Suppressor macrophage treated with lipopolysaccharide for 1 hour (primary cell): ENCODE measurements around the gene TRIM66.

Experiments
- DNase-seq, 3 donors: peaks; one replicate each; pipeline ENCODE4 v3.0.0-alpha.2; 2020 to 2022

The TRIM66 gene

DNA sequence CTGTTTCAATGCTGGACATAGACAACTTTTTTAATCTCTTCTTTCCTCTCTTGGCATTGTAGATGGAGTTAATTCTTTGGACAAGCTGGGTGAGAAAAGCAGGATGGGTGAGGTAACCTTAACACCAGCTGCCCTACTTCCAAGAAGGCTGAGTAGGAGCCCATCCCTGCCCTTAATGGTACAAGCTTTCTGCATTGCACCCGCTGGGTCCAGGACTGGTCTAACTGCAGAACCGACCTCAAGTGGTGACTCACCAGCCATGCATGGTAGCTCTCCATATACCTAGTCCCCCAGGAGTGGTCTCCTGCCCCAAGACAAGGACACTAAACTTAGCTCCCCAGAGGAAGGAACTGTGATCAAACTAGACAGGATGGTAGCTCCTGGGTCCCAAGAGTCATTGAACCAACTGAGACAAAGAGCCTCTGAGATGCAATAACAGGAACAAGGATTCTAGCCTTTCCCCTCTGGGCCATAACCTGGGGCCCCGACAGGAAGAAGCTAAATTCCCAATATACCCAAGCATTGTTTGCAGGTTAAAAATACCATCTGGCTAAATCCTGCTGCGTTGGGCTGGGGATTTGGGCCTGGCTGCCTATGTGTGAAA is 32.3 kb upstream of the TRIM66 start:
- no peak for DNase-seq

DNA sequence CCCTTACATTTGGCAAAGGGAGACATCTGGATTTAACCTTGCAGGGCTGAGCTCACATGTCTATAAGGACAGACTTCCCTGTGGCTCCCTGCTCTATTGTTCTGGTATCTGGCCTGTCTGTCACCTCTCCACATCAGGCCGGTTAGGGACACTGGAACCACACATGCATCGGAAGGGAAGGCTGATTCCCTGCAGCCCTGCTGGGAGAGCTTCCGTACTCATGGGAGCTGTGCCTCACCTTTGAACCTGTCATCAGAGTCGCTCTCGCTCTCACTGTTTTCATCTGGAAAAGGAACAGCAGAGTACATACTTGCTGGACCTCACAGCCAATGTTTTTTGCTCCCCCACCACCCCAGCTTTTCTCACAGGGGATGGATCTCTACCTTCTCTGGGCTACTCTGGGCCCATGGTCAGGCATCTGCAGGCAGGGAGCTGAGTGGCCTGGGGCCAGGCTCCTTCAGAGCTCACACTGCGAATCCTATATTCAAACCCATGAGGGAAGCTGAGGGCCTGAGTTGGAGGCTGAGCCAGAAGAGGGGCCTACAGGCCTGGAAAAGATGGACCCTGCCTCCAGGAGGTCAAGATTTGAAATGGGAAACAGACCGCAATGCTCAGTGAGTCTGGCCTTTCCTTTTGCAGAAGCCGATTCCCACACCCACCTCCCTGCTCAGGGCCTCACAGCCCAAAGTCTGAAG is 31.4 kb upstream of the TRIM66 start:
- no peak for DNase-seq

DNA sequence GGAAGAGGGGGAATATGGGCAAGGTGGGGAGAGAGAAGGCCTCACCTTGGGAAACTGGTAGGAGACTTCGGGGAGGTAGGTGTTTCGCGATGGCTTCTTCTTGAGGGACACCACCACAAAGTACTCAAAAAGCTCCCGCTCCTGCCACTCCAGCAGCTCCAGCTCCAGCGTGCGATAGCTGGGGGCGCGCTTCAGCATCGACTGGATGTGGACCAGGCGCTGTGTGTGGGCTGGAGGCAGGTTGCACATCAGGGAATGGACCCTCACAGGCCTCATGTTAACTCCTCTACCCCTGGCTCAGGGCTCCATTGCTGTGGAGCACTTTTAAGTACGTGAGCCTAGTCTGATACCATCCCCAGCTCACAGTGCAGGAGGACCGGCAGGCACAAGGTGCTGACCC is 30.0 kb upstream of the TRIM66 start:
- no peak for DNase-seq

DNA sequence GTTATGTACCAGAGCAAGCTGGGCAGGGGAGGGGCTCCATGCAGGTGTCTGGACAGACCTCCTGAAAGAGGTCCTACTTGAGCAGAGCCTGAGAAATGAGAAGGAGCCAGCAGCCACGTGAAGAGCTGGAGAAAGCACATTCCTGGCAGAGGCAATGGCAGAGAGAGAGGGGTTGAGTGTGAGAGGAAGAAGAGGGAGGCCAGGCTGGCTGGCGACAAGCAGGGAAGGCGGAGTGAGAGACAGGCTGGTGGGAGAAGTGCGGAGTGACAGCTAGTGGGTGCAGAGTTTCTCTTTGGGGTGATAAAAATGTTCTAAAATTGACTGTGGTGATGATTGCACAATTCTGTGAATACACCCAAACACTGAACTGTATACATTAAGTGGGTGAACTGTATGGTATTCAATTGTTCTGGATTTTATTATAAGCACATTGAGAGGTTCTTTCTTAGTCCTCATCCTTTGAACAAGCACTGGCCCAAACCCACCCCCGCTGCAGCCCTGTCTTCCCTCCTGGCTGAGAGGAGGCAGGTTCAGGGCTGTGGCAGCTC is 29.5 kb upstream of the TRIM66 start:
- no peak for DNase-seq

DNA sequence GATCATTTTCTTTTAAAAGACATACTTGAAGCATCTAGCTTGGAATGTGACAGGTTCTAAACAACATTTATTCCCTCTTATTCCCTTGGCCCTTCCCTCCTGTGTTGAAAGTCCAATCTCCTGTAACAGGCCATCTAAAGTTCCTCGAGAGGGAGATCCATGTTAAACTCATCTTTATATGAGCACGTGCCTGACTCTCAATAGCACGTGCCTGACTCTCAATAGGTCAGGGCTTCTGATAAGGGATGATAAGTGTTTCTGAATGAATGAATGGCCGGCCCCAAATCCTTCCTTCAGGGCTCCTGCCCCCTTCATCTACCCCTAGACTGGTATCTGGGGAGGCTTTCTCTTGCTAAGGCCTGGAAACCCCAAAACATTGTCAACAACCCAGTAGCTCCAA is 27.3 kb upstream of the TRIM66 start:
- no peak for DNase-seq

DNA sequence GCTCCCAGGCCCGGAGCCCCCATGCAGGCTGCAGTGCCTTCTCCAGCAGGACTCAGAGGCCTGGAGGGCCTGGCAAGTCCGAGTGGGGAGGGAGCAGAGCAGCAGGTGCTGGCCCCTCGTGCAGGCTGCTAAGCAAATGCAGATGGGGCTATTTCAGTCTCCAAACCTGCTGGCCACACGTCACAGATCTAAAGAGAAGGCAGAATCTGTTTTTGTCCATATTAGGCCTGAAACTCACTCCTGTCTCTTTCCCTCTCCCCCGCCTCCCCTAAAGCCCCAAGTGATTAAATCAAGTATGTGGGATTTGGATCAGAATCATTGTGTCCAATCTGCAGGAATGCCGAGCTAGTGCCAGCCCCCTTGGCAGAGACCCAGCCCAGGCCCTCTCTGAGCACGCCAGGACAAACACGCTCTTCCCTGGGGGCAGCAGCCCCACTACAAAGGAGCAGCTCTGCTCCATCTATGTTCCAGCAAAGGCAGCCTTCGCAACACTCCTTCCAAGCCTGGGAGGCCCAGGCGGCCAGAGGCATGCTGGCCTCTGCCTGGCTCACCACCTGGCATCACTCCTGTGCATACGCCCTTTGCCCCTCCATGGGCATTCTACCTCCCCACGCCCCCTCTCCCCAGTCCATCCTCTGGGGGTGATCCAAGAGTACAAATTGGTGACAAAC is 26.7 kb upstream of the TRIM66 start:
- no peak for DNase-seq

DNA sequence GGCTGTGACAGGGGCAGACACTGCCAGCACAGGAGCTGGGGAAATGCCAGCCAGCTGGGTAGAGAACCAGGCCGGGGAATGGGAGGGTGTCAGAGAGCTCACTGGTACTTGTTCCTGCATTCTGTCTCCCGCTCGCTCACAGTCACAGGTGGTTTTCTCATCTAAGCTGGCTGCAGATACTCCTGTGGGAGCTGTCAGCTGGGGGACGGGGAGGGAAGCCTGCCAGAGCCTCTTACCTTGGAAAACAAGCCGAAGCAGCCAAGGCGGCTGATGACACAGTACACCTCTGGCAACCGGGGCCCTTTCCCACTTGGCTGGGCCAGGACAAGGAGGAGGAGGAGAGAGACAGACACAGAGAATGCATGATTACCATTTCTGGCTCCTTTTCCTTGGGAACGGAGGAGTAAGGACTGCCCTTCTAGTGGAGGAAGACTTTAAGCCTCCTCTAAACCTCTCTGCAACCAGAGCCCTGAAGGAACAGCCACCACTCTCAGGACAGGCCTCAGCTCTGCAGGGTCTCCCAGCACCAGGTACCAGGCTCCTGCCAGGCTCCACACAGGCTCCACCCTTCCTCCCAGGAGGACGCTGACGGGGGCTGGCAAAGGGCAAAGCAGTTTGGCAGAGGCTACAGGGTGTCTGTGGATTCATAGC is 25.2 kb upstream of the TRIM66 start:
- DNase-seq, result no peak

DNA sequence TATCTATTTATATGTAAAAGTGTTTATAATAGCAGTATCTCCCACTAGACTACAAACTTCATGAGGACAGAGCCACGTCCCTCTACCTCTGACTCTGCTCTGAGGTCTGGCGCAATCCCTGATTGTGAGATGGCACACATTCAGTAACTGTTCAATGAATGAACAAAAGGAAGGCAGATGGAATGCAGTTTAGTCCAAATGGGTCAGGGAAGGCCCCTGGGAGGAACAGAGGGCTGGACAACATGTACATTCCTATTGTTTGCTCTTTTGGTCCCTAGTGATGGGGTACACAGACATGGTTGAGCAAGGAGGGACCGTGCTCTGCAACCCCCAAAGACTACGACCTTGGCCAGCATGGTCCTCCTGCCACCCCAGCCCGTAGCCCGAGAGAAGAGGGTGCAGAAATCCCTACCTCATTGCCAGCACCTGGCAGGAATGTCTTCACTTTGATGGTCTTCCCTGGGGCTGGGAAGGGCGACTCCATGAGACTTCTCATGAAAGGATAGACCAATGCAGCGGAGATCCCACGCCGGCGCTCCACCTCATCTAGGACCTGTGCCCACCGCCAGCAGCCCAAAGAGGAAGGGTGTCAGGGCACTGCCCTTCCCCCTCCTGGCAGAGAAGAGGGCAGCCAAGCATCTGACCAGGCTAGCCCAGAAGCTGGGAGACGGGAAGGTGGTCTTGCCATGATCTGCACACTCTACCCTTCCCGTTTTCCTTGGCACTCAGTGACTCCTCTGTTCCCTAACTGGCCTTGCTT is 24.4 kb upstream of the TRIM66 start:
- no peak for DNase-seq

DNA sequence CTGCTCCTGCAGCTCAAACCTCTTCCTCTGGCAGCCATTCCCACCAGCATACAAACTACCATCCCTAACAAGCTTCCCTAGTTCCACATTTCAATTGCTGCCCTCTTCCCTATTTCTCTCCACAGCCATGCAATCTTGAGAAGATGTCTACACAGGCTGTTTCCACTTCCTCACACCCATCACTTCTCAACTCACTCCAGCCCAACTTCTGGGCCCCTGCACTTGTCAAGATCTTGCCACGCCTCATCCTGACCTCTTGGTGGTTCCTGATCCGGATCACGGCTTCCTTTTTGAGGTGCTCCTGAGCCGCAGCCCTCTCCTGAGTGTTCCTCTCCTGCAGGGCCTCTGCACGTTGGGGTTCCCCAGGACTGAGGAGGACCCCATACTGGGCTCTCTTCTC is 22.7 kb upstream of the TRIM66 start:
- peak; percentile 44 to 63 (median 57) for DNase-seq

DNA sequence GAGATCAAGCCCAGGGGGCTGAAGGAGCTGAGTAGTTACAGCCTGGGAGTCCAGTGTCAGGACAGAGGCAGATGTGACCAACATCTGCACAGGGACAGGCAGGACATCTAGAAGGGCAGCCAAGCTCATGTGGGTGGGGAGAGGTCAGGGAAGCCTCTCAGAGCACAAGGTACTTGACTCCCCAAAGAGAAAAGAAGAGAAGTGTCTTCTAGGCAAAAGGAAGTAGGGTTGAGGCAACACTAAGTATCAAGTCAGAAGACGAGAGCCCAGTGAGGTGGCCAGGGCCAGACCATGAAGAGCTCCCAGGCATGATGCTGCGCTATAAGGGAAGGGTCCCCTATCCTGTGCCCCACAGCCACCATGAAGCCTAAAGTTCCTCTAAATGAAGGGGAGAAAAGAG is 21.7 kb upstream of the TRIM66 start:
- no peak for DNase-seq

DNA sequence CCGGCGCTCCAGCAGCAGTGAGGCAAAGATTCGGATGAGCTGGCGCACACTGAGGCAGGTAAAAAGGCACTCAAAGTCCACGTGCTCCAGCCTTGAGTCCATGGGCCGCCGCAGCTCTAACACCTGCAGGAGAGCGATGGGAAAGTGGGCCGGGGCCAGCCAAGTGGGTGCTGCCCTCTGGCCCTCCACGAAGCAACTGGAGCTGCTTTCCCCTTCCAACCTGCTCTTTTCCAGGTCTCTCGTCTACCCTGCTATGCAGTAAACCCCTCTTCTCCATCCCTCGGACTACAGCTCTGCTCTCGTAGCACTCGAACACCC is 20.1 kb upstream of the TRIM66 start:
- DNase-seq, result no peak

DNA sequence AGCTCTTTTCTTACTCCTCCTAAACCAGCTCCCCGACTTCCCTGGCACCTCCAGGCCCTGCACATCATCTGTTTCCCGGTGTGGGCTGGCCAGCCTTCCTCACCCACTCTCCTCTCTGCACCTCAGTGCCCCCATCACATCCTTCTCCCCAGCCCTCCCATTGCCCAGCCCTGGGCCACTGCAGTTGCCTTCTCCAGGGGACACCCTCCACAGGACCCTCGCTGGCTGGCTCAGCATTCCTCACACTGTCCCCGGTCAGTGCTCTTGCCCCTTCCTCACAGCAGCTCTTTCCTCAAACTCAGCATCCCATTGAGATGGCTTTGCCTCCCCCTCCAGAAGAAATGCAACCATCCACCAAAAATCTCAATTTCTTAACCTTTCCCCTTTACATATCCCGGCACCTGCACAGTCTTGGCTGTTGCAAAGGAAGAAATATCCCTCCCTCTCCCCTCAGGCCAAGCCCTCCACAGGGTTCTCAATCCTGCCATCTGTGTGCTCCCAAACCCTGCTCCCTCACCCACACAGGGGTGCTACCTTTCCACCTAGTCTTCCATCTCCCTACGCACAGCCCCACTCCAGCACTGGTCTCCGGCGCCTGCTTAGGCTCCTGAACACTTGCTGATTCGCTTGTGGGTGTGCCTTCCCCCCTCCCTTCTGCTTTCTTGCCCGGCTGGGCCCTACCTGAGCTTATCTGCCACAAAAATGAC is 19.6 kb upstream of the TRIM66 start:
- no peak for DNase-seq

DNA sequence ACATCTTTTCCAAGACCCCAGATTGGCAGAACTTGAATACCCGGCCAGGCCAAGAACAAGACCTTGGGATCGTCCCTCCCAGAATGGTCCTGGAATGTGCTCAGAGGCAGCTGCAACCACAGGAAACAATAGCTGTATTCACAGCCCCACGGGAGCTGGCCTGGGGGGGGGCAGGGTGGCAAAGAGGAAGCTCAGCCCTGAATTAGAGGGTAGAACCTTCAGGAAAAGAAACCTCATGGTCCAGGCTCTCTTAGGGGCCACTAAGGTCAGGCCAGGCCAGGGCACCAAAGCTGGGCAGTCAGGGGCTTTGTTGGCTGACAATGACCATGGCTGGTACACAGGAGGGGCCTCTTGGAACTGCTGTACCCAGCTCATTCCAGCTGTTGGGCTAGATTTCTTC is 17.4 kb upstream of the TRIM66 start:
- DNase-seq, result peak in 2 of 3 donors; percentile 36 to 48

DNA sequence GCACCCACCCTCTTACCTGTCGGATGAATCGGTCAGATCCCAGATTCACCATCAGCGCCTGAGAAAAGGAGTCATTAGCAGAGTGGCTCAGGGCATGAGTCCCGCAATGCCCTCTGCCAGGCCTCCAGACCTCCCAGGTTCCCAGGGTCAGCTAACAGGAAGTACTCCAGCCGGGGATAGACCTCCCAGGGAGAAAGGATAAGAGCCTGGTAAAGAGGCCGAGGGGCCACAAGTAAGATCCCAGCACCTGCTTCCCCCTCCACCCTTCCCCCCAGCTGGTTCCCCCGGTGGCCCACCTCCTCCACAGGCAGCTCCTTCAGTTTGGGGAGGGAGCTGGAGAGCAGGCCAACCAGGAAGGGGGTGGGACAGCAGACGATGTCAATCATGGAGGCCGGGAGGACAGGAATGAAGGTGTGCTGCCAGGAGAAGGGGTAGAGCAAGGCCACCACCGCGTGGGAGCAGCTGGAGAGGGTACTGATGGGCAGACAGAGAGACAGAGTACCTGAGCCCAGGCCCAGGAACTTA is 16.5 kb upstream of the TRIM66 start:
- no peak for DNase-seq

DNA sequence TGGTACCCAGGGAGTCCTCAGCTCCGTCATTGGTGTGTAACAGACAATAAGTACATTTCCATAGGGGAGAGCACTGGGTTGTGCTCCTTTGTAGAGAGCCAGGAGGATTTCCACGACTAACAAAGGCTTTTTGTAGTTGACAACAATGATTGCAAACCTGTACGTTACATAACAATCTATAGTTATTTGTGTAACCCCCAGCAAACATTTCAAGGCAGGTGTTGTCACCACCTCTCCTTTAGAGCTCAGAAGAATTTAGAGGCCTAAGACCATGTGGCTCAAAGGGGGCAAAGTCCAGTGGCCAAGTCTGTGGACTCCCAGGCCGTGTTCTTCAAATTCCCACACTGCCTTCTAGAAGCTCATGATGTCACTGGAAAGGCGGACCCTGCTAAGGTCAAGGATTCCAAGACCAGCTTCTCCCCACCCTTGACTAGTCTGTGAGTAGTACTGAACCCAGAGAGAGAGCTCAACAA is 15.9 kb upstream of the TRIM66 start:
- DNase-seq, result no peak

DNA sequence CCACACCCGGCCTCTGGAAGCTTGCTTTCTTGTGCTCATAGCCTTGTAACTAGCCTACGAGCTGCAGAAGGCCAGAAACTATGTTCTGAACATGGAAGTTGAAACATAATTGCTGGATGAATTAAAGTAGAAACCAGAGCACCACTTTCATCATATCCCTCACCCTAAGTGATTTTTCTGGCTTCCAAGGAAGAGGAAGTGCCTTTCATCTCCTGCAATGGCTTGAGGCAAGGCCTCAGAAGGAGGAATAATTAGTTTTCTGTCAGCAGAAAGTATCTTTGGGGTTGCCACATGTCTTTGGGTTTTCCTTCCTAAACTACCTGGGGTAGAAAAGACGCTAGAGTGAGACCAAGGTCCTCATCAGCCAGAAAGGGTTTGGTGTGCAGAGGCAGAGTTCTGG is 14.6 kb upstream of the TRIM66 start:
- peak; percentile 21 to 32 (median 30) for DNase-seq

DNA sequence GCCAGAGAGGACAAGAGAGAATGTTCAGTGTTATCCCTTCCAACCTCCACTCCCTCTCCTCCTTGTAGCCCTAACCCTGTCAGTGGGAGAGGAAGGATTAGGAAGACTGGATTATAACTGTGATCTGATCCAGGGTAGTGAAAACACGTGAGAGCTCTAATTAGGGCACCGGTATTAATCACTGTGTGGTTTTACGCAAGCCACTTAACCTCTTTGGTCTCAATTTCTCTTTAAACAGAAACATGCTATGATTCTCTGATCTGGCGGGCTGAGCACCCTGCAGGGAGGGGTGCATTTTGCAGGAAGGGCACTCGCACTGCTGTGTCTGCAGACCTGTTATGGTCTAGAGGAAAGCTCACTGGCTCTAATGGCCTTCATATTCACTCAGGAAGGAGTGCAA is 11.7 kb upstream of the TRIM66 start:
- no peak for DNase-seq

DNA sequence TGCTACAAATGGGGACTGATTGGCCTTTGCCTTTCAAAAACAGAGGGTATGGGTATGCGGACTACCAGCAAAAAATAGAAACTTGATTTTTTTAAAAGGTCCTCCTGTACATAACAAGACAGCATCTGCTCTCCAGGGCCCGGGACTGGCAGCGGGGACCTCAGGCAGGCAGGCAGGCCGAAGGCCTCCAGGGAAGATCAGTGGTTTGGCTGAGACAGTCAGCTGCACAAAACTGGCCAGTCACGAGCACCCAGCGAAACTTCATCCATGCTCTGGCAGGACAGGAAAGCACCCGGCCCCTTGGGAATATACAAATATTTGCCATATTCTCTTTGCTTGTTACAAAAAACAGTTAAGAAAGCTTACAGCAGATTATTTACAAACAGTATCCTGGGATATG is 11.1 kb upstream of the TRIM66 start:
- DNase-seq, result no peak

DNA sequence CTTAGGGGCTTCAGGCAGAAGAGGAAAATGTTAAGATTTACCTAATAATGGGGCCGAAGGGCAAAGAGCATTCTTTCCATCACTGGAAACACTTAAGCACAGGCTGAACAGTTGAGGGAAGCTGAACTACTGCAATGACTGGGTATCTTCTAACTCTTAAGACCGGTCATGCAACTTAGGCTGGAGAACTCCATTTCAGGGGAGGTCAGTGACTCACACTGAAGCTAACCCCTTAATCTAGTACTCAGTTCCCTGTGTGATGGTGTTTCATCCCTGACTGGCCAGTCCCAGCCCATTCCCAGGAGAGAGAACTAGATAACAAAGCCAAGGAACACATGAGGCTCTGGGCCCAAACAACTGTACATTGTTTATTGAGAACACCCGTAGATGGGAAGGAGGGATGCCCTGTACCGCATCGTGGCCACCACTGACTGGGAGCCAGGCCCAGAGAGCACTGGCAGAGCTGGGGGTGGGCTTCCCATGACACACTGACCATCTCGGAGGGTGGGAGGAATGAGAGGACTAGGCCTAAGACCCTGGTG is 10.6 kb upstream of the TRIM66 start:
- DNase-seq, result no peak

DNA sequence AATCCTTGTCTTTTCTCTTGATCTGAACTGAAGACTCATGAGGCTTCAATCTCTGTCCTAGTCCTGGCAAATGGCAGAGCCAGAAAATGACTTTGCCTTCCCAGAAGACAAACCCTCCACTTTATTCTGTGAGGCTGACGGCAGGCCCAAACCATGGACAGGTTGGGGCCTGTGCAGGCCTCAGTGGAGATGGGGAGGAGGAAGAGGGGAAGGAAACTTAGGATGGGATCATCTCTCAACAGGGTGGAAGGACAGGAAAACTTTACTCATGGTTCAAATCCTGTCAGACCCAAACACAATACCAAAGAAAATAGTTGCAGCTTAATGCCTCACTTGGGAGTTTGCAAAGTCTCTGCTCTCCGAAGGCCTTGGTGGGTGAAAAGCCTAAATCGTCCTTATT is 10.0 kb upstream of the TRIM66 start:
- DNase-seq, result no peak

DNA sequence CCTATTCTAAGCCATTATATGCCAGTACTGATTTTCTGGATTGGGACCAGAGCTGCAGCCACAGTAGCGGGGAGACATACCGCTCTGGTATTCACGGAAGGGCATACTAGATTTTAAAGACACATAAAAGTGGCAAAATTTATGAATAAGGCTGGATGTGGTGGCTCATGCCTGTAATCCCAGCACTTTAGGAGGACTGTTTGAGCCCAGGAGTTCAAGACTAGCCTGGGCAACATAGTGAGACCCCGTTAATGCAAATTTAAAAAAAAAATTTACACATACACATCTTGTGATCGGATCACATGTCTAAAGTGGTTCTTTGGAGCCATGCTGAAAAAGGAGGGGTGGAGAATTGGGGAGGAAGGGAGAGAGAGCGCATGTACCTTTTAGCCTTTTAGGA is 9.1 kb upstream of the TRIM66 start:
- no peak for DNase-seq
